CD4-positive, alpha-beta T cell treated with Interferon alpha-2 for 1 hour (primary cell): ENCODE data around the gene CHN2.

Experiments
- DNase-seq, 2 donors: peaks; one replicate each; pipeline ENCODE4 v3.0.0-alpha.2; 2020 to 2022

Gene CHN2

GRCh38 chr7:29479301-29480200, 285.0 kb downstream of the CHN2 start:
- DNase-seq: no peak

- no peak for DNase-seq
Measured at GRCh38 chr7:29480451-29480850, 285.9 kb downstream of the CHN2 start.

- DNase-seq: no peak
Measured at GRCh38 chr7:29480934-29481651, 286.5 kb downstream of the CHN2 start.

- DNase-seq: no peak
Measured at GRCh38 chr7:29482056-29482455, 287.5 kb downstream of the CHN2 start.

GRCh38 chr7:29483219-29484104, 288.9 kb downstream of the CHN2 start:
- no peak for DNase-seq

GRCh38 chr7:29484280-29484679, 289.7 kb downstream of the CHN2 start:
- DNase-seq: no peak

GRCh38 chr7:29485339-29486190, 291.0 kb downstream of the CHN2 start:
- no peak for DNase-seq

- DNase-seq: no peak
Measured at GRCh38 chr7:29486191-29486700, 291.7 kb downstream of the CHN2 start.

- no peak for DNase-seq
Measured at GRCh38 chr7:29487424-29487823, 292.8 kb downstream of the CHN2 start.

GRCh38 chr7:29488203-29488970, 293.8 kb downstream of the CHN2 start:
- DNase-seq: no peak

- no peak for DNase-seq
Measured at GRCh38 chr7:29488977-29489376, 294.4 kb downstream of the CHN2 start.

- no peak for DNase-seq
Measured at GRCh38 chr7:29490094-29490607, 295.6 kb downstream of the CHN2 start.

GRCh38 chr7:29494350-29494749, 299.8 kb downstream of the CHN2 start:
- DNase-seq: no peak

- DNase-seq: no peak
Measured at GRCh38 chr7:29495653-29496052, 301.1 kb downstream of the CHN2 start.

- no peak for DNase-seq
Measured at GRCh38 chr7:29496355-29497020, 301.9 kb downstream of the CHN2 start.

GRCh38 chr7:29499932-29500331, 305.4 kb downstream of the CHN2 start:
- DNase-seq: no peak

- no peak for DNase-seq
Measured at GRCh38 chr7:29500719-29501118, 306.1 kb downstream of the CHN2 start.

GRCh38 chr7:29502133-29502532, 307.6 kb downstream of the CHN2 start:
- no peak for DNase-seq

- DNase-seq: no peak
Measured at GRCh38 chr7:29505931-29506330, 311.4 kb downstream of the CHN2 start.

GRCh38 chr7:29508608-29509007, 314.0 kb downstream of the CHN2 start:
- no peak for DNase-seq
